Stimulated activated CD4-positive, alpha-beta T cell treated with anti-CD3 and anti-CD28 coated beads, Interleukin-12 subunit alpha, Interleukin-12 subunit beta, amount 100 ng/mL, for 48 hours (primary cell): ENCODE data around the gene SLC45A1.

Experiments used
- DNase-seq, 3 donors: peaks; one replicate each; pipeline ENCODE4 v3.0.0-alpha.2; 2020; ENCODE audit warnings: low read depth in 2 of 3, low spot score in 1 of 3

The SLC45A1 gene

GRCh38 chr1:8311068-8311718 is 6.7 kb upstream of the SLC45A1 start:
- no peak for DNase-seq

- no peak for DNase-seq
Measured at GRCh38 chr1:8312235-8313218, 5.4 kb upstream of the SLC45A1 start.

GRCh38 chr1:8313231-8313630 is 4.7 kb upstream of the SLC45A1 start:
- no peak for DNase-seq

- DNase-seq = peak; percentile 18 to 49 (median 26)
Measured at GRCh38 chr1:8314346-8315280, 3.3 kb upstream of the SLC45A1 start.

- DNase-seq = no peak
Measured at GRCh38 chr1:8315573-8316475, 2.1 kb upstream of the SLC45A1 start.

- no peak for DNase-seq
Measured at GRCh38 chr1:8318436-8318835, 522 bp downstream of the SLC45A1 start.

GRCh38 chr1:8321612-8322011 is 3.7 kb downstream of the SLC45A1 start:
- no peak for DNase-seq

- no peak for DNase-seq
Measured at GRCh38 chr1:8323706-8324105, 5.8 kb downstream of the SLC45A1 start.

GRCh38 chr1:8324176-8324810 is 6.4 kb downstream of the SLC45A1 start:
- DNase-seq = no peak

- DNase-seq = no peak
Measured at GRCh38 chr1:8325771-8326170, 7.9 kb downstream of the SLC45A1 start.

- DNase-seq = no peak
Measured at GRCh38 chr1:8326265-8326664, 8.4 kb downstream of the SLC45A1 start.

- no peak for DNase-seq
Measured at GRCh38 chr1:8328271-8328670, 10.4 kb downstream of the SLC45A1 start.

GRCh38 chr1:8329439-8329838 is 11.5 kb downstream of the SLC45A1 start:
- DNase-seq = no peak

GRCh38 chr1:8329858-8330257 is 11.9 kb downstream of the SLC45A1 start:
- no peak for DNase-seq

- DNase-seq = no peak
Measured at GRCh38 chr1:8330271-8331125, 12.6 kb downstream of the SLC45A1 start.

GRCh38 chr1:8332806-8333205 is 14.9 kb downstream of the SLC45A1 start:
- no peak for DNase-seq

- DNase-seq = no peak
Measured at GRCh38 chr1:8333246-8333987, 15.5 kb downstream of the SLC45A1 start.
